ENCODE results near the gene SYDE1. TPM values are rescaled to one million over a fixed set of nuclear protein-coding genes. Genes with fewer than 3 reads are reported as not detected.

The SYDE1 gene
- total RNA-seq, 1 experiment from 2014 or later = 15.0 TPM

DNA sequence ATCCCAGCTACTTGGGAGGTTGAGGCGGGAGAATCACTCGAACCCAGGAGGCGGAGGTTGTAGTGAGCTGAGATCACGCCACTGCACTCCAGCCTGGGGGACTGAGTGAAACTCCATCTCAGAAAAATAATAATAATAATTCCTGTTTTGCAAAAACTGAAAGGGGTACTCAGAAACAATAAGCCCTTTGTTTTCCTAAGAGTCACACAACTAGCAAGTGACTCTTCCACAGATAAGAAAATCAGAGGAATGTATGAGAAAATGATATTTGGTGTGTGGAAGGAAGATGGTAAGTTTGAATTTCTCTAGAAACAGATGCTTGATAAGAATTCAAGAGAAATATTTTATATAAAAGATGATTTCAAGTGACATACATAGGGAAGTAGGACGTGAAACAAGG, 35.1 kb downstream of the SYDE1 start:
- Mint-ChIP-seq H3K4me1 (no peaks in the 10 kb centered on the region), H3K27ac (no peak overlapping the region), H3K27me3 (ENCODE audit: low read depth) (peaks cover 30% of the 10 kb centered on the region), H3K4me3 (no peak overlapping the region), H3K36me3 (peaks cover 4% of the 10 kb centered on the region; the same call in 1 of the 2 replicates), H3K9me3 (peaks cover 35% of the 10 kb centered on the region)
- no peak for ATAC-seq
- no peak for DNase-seq (ENCODE audit: low spot score)
- ChIA-PET CTCF (interaction anchor here (1.0 kb wide), 1 partner anchor 50 kb away, joined by 3 read pairs; no protein-coding TSS in a partner anchor), POLR2A (no interaction called here)
- TF ChIP-seq SP1 (CRISPR knock-in tag; conservative IDR thresholded peaks at IDR 0.05) (no peak), FOXK1 (CRISPR knock-in tag; IDR thresholded peaks at IDR 0.05) (no peak), ZNF671 (CRISPR knock-in tag; IDR thresholded peaks at IDR 0.05) (no peak), EMX1 (CRISPR knock-in tag; IDR thresholded peaks at IDR 0.05) (no peak), ETV6 (CRISPR knock-in tag; IDR thresholded peaks at IDR 0.05) (no peak), GTF2I (CRISPR knock-in tag; conservative IDR thresholded peaks at IDR 0.05) (no peak), CBFB (CRISPR knock-in tag; IDR thresholded peaks at IDR 0.05; ENCODE audit: low read depth) (no peak), ZNF416 (CRISPR knock-in tag; IDR thresholded peaks at IDR 0.05) (no peak), HMGA2 (CRISPR knock-in tag; IDR thresholded peaks at IDR 0.05) (no peak), NR3C1 (CRISPR knock-in tag; conservative IDR thresholded peaks at IDR 0.05; ENCODE audit: low read depth) (no peak), ZNF396 (CRISPR knock-in tag; IDR thresholded peaks at IDR 0.05; ENCODE audit: borderline replicate concordance) (no peak), NFYB (CRISPR knock-in tag; conservative IDR thresholded peaks at IDR 0.05; ENCODE audit: low read depth) (no peak), ZNF121 (CRISPR knock-in tag; IDR thresholded peaks at IDR 0.05) (no peak)
- TF ChIP-seq, protein P1, sequence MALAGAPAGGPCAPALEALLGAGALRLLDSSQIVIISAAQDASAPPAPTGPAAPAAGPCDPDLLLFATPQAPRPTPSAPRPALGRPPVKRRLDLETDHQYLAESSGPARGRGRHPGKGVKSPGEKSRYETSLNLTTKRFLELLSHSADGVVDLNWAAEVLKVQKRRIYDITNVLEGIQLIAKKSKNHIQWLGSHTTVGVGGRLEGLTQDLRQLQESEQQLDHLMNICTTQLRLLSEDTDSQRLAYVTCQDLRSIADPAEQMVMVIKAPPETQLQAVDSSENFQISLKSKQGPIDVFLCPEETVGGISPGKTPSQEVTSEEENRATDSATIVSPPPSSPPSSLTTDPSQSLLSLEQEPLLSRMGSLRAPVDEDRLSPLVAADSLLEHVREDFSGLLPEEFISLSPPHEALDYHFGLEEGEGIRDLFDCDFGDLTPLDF (CRISPR knock-in tag; IDR thresholded peaks at IDR 0.05) = no peak
- TF ChIP-seq, protein P2, sequence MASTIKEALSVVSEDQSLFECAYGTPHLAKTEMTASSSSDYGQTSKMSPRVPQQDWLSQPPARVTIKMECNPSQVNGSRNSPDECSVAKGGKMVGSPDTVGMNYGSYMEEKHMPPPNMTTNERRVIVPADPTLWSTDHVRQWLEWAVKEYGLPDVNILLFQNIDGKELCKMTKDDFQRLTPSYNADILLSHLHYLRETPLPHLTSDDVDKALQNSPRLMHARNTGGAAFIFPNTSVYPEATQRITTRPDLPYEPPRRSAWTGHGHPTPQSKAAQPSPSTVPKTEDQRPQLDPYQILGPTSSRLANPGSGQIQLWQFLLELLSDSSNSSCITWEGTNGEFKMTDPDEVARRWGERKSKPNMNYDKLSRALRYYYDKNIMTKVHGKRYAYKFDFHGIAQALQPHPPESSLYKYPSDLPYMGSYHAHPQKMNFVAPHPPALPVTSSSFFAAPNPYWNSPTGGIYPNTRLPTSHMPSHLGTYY (CRISPR knock-in tag; IDR thresholded peaks at IDR 0.05) = no peak
- TF ChIP-seq, protein P3, sequence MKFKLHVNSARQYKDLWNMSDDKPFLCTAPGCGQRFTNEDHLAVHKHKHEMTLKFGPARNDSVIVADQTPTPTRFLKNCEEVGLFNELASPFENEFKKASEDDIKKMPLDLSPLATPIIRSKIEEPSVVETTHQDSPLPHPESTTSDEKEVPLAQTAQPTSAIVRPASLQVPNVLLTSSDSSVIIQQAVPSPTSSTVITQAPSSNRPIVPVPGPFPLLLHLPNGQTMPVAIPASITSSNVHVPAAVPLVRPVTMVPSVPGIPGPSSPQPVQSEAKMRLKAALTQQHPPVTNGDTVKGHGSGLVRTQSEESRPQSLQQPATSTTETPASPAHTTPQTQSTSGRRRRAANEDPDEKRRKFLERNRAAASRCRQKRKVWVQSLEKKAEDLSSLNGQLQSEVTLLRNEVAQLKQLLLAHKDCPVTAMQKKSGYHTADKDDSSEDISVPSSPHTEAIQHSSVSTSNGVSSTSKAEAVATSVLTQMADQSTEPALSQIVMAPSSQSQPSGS (CRISPR knock-in tag; IDR thresholded peaks at IDR 0.05; ENCODE audit: borderline replicate concordance, low read depth) = no peak
- TF ChIP-seq, protein P4, sequence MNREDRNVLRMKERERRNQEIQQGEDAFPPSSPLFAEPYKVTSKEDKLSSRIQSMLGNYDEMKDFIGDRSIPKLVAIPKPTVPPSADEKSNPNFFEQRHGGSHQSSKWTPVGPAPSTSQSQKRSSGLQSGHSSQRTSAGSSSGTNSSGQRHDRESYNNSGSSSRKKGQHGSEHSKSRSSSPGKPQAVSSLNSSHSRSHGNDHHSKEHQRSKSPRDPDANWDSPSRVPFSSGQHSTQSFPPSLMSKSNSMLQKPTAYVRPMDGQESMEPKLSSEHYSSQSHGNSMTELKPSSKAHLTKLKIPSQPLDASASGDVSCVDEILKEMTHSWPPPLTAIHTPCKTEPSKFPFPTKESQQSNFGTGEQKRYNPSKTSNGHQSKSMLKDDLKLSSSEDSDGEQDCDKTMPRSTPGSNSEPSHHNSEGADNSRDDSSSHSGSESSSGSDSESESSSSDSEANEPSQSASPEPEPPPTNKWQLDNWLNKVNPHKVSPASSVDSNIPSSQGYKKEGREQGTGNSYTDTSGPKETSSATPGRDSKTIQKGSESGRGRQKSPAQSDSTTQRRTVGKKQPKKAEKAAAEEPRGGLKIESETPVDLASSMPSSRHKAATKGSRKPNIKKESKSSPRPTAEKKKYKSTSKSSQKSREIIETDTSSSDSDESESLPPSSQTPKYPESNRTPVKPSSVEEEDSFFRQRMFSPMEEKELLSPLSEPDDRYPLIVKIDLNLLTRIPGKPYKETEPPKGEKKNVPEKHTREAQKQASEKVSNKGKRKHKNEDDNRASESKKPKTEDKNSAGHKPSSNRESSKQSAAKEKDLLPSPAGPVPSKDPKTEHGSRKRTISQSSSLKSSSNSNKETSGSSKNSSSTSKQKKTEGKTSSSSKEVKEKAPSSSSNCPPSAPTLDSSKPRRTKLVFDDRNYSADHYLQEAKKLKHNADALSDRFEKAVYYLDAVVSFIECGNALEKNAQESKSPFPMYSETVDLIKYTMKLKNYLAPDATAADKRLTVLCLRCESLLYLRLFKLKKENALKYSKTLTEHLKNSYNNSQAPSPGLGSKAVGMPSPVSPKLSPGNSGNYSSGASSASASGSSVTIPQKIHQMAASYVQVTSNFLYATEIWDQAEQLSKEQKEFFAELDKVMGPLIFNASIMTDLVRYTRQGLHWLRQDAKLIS (CRISPR knock-in tag; IDR thresholded peaks at IDR 0.05; ENCODE audit: borderline replicate concordance) = no peak
- TF ChIP-seq, protein P5, sequence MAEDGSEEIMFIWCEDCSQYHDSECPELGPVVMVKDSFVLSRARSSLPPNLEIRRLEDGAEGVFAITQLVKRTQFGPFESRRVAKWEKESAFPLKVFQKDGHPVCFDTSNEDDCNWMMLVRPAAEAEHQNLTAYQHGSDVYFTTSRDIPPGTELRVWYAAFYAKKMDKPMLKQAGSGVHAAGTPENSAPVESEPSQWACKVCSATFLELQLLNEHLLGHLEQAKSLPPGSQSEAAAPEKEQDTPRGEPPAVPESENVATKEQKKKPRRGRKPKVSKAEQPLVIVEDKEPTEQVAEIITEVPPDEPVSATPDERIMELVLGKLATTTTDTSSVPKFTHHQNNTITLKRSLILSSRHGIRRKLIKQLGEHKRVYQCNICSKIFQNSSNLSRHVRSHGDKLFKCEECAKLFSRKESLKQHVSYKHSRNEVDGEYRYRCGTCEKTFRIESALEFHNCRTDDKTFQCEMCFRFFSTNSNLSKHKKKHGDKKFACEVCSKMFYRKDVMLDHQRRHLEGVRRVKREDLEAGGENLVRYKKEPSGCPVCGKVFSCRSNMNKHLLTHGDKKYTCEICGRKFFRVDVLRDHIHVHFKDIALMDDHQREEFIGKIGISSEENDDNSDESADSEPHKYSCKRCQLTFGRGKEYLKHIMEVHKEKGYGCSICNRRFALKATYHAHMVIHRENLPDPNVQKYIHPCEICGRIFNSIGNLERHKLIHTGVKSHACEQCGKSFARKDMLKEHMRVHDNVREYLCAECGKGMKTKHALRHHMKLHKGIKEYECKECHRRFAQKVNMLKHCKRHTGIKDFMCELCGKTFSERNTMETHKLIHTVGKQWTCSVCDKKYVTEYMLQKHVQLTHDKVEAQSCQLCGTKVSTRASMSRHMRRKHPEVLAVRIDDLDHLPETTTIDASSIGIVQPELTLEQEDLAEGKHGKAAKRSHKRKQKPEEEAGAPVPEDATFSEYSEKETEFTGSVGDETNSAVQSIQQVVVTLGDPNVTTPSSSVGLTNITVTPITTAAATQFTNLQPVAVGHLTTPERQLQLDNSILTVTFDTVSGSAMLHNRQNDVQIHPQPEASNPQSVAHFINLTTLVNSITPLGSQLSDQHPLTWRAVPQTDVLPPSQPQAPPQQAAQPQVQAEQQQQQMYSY (CRISPR knock-in tag; IDR thresholded peaks at IDR 0.05) = no peak
